H1 (cell line): ENCODE results near the gene CGNL1. TPM values are rescaled to one million over a fixed set of nuclear protein-coding genes. Genes with fewer than 3 reads are reported as not detected.

Source experiments
- CTCF ChIA-PET: fragments of 300-600 bp; sonication (Branson Sonifier 250); formaldehyde crosslinking; loops from one replicate; lab custom pipeline; 2021; ENCODE audit not compliant: partially characterized antibody; lab: Charles Lee
- POLR2A ChIA-PET: fragments of 300-600 bp; sonication (Branson Sonifier 250); formaldehyde crosslinking; loops from one replicate; lab custom pipeline; 2021; ENCODE audit warnings: inconsistent platforms; ENCODE audit not compliant: partially characterized antibody; lab: Charles Lee
- DNase-seq, 2 experiments: peaks; one replicate each; pipeline versions ENCODE4 v3.0.0 to v3.0.0-alpha.2; 2010 to 2022; ENCODE audit warnings: low spot score in 2 of 2, low read depth in 1 of 2, mixed read lengths in 1 of 2
- FAIRE-seq: peaks from 2 replicates; lab custom pipeline; 2011; peaks lifted over from hg19 to GRCh38; lab: Jason Lieb, UNC
- H2AFZ ChIP-seq: 2 replicates; pipeline ENCODE4 v1.8.1; 2012; ENCODE audit warnings: low read length, inconsistent platforms
- H2AK5ac ChIP-seq: 2 replicates; pipeline ENCODE4 v1.6.1; 2013; ENCODE audit warnings: low read depth, low read length
- H2BK120ac ChIP-seq: replicated peaks from 2 replicates; pipeline ENCODE3; 2013; ENCODE audit warnings: low read depth, low read length, inconsistent platforms
- H2BK12ac ChIP-seq: 2 replicates; pipeline ENCODE4 v1.6.1; 2013; ENCODE audit warnings: low read depth, low read length
- H2BK15ac ChIP-seq: 2 replicates; pipeline ENCODE4 v1.6.1; 2013; ENCODE audit warnings: low read length
- H2BK20ac ChIP-seq: 2 replicates; pipeline ENCODE4 v1.6.1; 2013; ENCODE audit warnings: low read length
- H2BK5ac ChIP-seq: 2 replicates; pipeline ENCODE4 v1.6.1; 2013; ENCODE audit warnings: low read depth, low read length
- H3K14ac ChIP-seq: 2 replicates; pipeline ENCODE4 v1.6.1; 2013; ENCODE audit warnings: inconsistent platforms; ENCODE audit not compliant: insufficient read length
- H3K18ac ChIP-seq: 2 replicates; pipeline ENCODE4 v1.6.1; 2013; ENCODE audit warnings: low read length; ENCODE audit errors: extremely low read depth
- H3K23ac ChIP-seq: 2 replicates; pipeline ENCODE4 v1.6.1; 2013; ENCODE audit warnings: inconsistent platforms; ENCODE audit not compliant: insufficient read length
- H3K23me2 ChIP-seq: 2 replicates; pipeline ENCODE4 v1.6.1; 2013; ENCODE audit warnings: low read depth, low read length
- H3K27ac ChIP-seq: 2 replicates; pipeline ENCODE4 v1.6.1; 2011; ENCODE audit warnings: low read depth, low read length, inconsistent platforms
- H3K27me3 ChIP-seq, 4 experiments: replicated peaks in 1 of 4; 1 replicate in 1 of 4; 2 replicates in 3 of 4; pipeline versions ENCODE4 v1.6.1 to v1.8.1; 2011 to 2013; ENCODE audit warnings: low read length in 3 of 4, mild to moderate bottlenecking in 3 of 4, inconsistent platforms in 2 of 4, mixed read lengths in 2 of 4, moderate library complexity in 1 of 4; ENCODE audit not compliant: control insufficient read depth in 3 of 4, insufficient read depth in 3 of 4; ENCODE audit errors: extremely low read depth in 1 of 4
- H3K36me3 ChIP-seq, 4 experiments: 2 replicates each; pipeline versions ENCODE4 v1.6.1 to v1.8.1; 2011 to 2013; ENCODE audit warnings: mild to moderate bottlenecking in 4 of 4, low read length in 3 of 4, moderate library complexity in 2 of 4, control low read depth in 1 of 4, inconsistent platforms in 1 of 4; ENCODE audit not compliant: insufficient read depth in 4 of 4, control insufficient read depth in 2 of 4
- H3K4ac ChIP-seq: replicated peaks from 2 replicates; pipeline ENCODE3; 2013; ENCODE audit warnings: low read length, low read depth, mixed read lengths, inconsistent platforms; ENCODE audit not compliant: insufficient read length
- H3K4me1 ChIP-seq, 4 experiments: replicated peaks in 1 of 4; 1 replicate in 1 of 4; 2 replicates in 3 of 4; pipeline versions ENCODE4 v1.6.1 to v1.8.1; 2011 to 2013; ENCODE audit warnings: low read length in 3 of 4, inconsistent platforms in 2 of 4, mixed read lengths in 1 of 4; ENCODE audit not compliant: insufficient read depth in 4 of 4, control insufficient read depth in 3 of 4
- H3K4me2 ChIP-seq, 2 experiments: 2 replicates each; pipeline versions ENCODE4 v1.6.1 to v1.8.1; 2011 to 2013; ENCODE audit warnings: low read depth in 2 of 2, low read length in 2 of 2, control low read depth in 1 of 2, inconsistent platforms in 1 of 2, mild to moderate bottlenecking in 1 of 2; ENCODE audit not compliant: insufficient read depth in 1 of 2
- H3K4me3 ChIP-seq, 4 experiments: fragments of 200-600, 300-600 bp in 1 of 4; sonication (generic), shearing (Covaris generic), sonication (Bioruptor Twin) in 1 of 4; 2 replicates each; pipeline versions ENCODE4 v1.5.1 to v1.8.1; 2011 to 2016; ENCODE audit warnings: low read length in 4 of 4, low read depth in 3 of 4, control low read depth in 2 of 4, inconsistent platforms in 2 of 4, mild to moderate bottlenecking in 2 of 4, mixed read lengths in 1 of 4, moderate library complexity in 1 of 4; ENCODE audit not compliant: insufficient read depth in 2 of 4; ENCODE audit errors: extremely low read depth in 1 of 4
- H3K56ac ChIP-seq: replicated peaks from 2 replicates; pipeline ENCODE3; 2013; ENCODE audit warnings: low read depth, mild to moderate bottlenecking, mixed read lengths, low read length, inconsistent platforms; ENCODE audit not compliant: insufficient read length
- H3K79me1 ChIP-seq: 2 replicates; pipeline ENCODE4 v1.6.1; 2013; ENCODE audit warnings: low read depth, low read length, control low read depth
- H3K79me2 ChIP-seq, 2 experiments: 2 replicates each; pipeline versions ENCODE4 v1.6.1 to v1.8.1; 2012 to 2013; ENCODE audit warnings: low read length in 2 of 2, mild to moderate bottlenecking in 2 of 2, inconsistent platforms in 1 of 2; ENCODE audit not compliant: insufficient read depth in 2 of 2, control insufficient read depth in 1 of 2
- H3K9ac ChIP-seq, 4 experiments: replicated peaks in 1 of 4; 1 replicate in 1 of 4; 2 replicates in 3 of 4; pipeline versions ENCODE4 v1.6.1 to v1.8.1; 2011 to 2013; ENCODE audit warnings: low read depth in 3 of 4, low read length in 3 of 4, control low read depth in 2 of 4, mild to moderate bottlenecking in 2 of 4, moderate library complexity in 2 of 4, inconsistent platforms in 1 of 4; ENCODE audit errors: extremely low read depth in 1 of 4
- H3K9me3 ChIP-seq, 2 experiments: 2 replicates each; pipeline versions ENCODE4 v1.6.1 to v1.8.1; 2012 to 2013; ENCODE audit warnings: mild to moderate bottlenecking in 2 of 2, moderate library complexity in 2 of 2, control low read depth in 1 of 2, inconsistent platforms in 1 of 2, low read depth in 1 of 2, low read length in 1 of 2, mixed read lengths in 1 of 2; ENCODE audit not compliant: insufficient read depth in 2 of 2
- H4K20me1 ChIP-seq, 2 experiments: replicated peaks in 1 of 2; 2 replicates each; pipeline versions ENCODE3 to v1.8.1; 2011 to 2013; ENCODE audit warnings: inconsistent platforms in 2 of 2, low read length in 2 of 2, mild to moderate bottlenecking in 1 of 2; ENCODE audit not compliant: insufficient read depth in 2 of 2, control insufficient read depth in 1 of 2
- H4K5ac ChIP-seq: 2 replicates; pipeline ENCODE4 v1.6.1; 2013; ENCODE audit warnings: low read length, low read depth, mixed read lengths, inconsistent platforms; ENCODE audit not compliant: insufficient read length
- H4K8ac ChIP-seq: 2 replicates; pipeline ENCODE4 v1.8.0; 2013; ENCODE audit warnings: mild to moderate bottlenecking, moderate library complexity, low read length, inconsistent platforms; ENCODE audit not compliant: insufficient read depth; ENCODE audit errors: extremely low read depth
- H4K91ac ChIP-seq: replicated peaks from 2 replicates; pipeline ENCODE3; 2013; ENCODE audit warnings: low read length, mixed read lengths, inconsistent platforms; ENCODE audit not compliant: insufficient read length
- ATF3 ChIP-seq: IDR thresholded peaks from 2 replicates; pipeline ENCODE4 v1.6.1; 2011; ENCODE audit warnings: low read depth, mild to moderate bottlenecking, low read length; ENCODE audit not compliant: insufficient read depth
- CREB1 ChIP-seq: IDR thresholded peaks from 2 replicates; pipeline ENCODE4 v1.6.1; 2012; ENCODE audit warnings: inconsistent platforms
- CTCF ChIP-seq, 3 experiments: IDR thresholded peaks; 1 replicate in 2 of 3; 2 replicates in 1 of 3; pipeline versions ENCODE4 v1.5.1 to v1.6.1; 2011; ENCODE audit warnings: low read length in 3 of 3, mild to moderate bottlenecking in 3 of 3, inconsistent platforms in 2 of 3, low read depth in 1 of 3, moderate library complexity in 1 of 3; ENCODE audit not compliant: insufficient read depth in 1 of 3; ENCODE audit errors: control extremely low read depth in 1 of 3
- GABPA ChIP-seq: IDR thresholded peaks from 2 replicates; pipeline ENCODE4 v1.6.1; 2011; ENCODE audit warnings: mild to moderate bottlenecking, low read length, moderate library complexity, borderline replicate concordance; ENCODE audit not compliant: insufficient read depth
- MAFK ChIP-seq: IDR thresholded peaks from 2 replicates; pipeline ENCODE4 v1.6.1; 2012; ENCODE audit warnings: low read depth, mild to moderate bottlenecking, improper control_type of control experiment, low read length
- POU5F1 ChIP-seq: IDR thresholded peaks from 2 replicates; pipeline ENCODE4 v1.6.1; 2011; ENCODE audit warnings: low read depth, mild to moderate bottlenecking, low read length, moderate library complexity
- RAD21 ChIP-seq, 2 experiments: IDR thresholded peaks in 1 of 2; conservative IDR thresholded peaks in 1 of 2; 2 replicates each; pipeline ENCODE4 v1.6.1; 2011; ENCODE audit warnings: low read depth in 2 of 2, low read length in 2 of 2, improper control_type of control experiment in 1 of 2, inconsistent platforms in 1 of 2, mild to moderate bottlenecking in 1 of 2, moderate library complexity in 1 of 2
- SUZ12 ChIP-seq: fragments of 200-600 bp; sonication (generic); IDR thresholded peaks from 2 replicates; pipeline ENCODE4 v1.6.1; 2012; ENCODE audit warnings: mild to moderate bottlenecking, inconsistent platforms, low read length, moderate library complexity, mixed read lengths
- TAF7 ChIP-seq: optimal IDR thresholded peaks from 2 replicates; pipeline ENCODE3; 2011; ENCODE audit warnings: low read depth, mild to moderate bottlenecking, inconsistent platforms, low read length, moderate library complexity, borderline replicate concordance
- WGBS, 2 experiments: shearing (Covaris generic) in 1 of 2; methylation state at CpG; one replicate each; pipeline versions ENCODE4 v1.1.6 to v1.1.7; 2013 to 2015; ENCODE audit warnings: low lambda C conversion rate in 2 of 2, mixed read lengths in 2 of 2, inconsistent platforms in 1 of 2, low coverage in 1 of 2, missing lambda C conversion rate in 1 of 2; ENCODE audit not compliant: insufficient replicate concordance in 2 of 2, insufficient coverage in 1 of 2, insufficient read length in 1 of 2; ENCODE audit errors: extremely low coverage in 1 of 2, missing lambda C conversion rate in 1 of 2; 5-methylcytosine and 5-hydroxymethylcytosine counted together
- polyA plus RNA-seq, 7 experiments: library from polyadenylated mRNA; depleted of rRNA in 3 of 7; stranded (reverse) in 5 of 7; unstranded in 2 of 7; fragments of >200 nt in 5 of 7; fragments of 200-250 nt in 2 of 7; gene quantifications; 1 replicate in 5 of 7; 2 replicates in 1 of 7; 4 replicates in 1 of 7; pipeline versions ENCODE4 v1.2.1 to v1.2.3, GENCODE V29; 2011 to 2013; ENCODE audit warnings: missing spikeins in 2 of 7, mixed read lengths in 2 of 7
- total RNA-seq: library from RNA; stranded (reverse); fragmentation: NEBNext Ultra II Directional; extraction: Animal tissue kit (Norgen Biotek cat#: 25700); gene quantifications from 2 replicates; pipeline ENCODE4 v1.2.1, GENCODE V29; 2021

The CGNL1 gene
- total and polyA plus RNA-seq, 2 of the 8 experiments (the other 6 are each of a cell fraction or from before 2014, with no cell fraction given): 21.8 to 75.6 TPM

- H2AK5ac ChIP-seq: no peak overlapping the region
- no peak overlapping the region for H3K4me2 ChIP-seq
- peaks cover 0 to 4% (median under 1%) of the 10 kb centered on the region in 4 experiments; a peak in 1 of 7 replicates for H3K4me1 ChIP-seq
- no peak overlapping the region for H4K91ac ChIP-seq
- no peak overlapping the region for H3K18ac ChIP-seq
- H3K27ac ChIP-seq: no peak overlapping the region
- H4K5ac ChIP-seq: no peak overlapping the region
- H2BK15ac ChIP-seq: no peak overlapping the region
- H3K4me3 ChIP-seq: no peak overlapping the region
- DNase-seq: no peak
- no peak overlapping the region for H2BK120ac ChIP-seq
- H3K56ac ChIP-seq: no peak overlapping the region
- TF ChIP-seq CTCF (IDR thresholded peaks at IDR 0.05; ENCODE audit: control extremely low read depth in 1 of 3, insufficient read depth in 1 of 3, low read depth in 1 of 3, low read length in 3 of 3): peak in 2 of 3 experiments; percentile 13 to 18; a peak in 1 of 4 replicates
- no peak for TF ChIP-seq MAFK
- no peak for TF ChIP-seq CREB1
- TF ChIP-seq SUZ12: no peak
- no peak for TF ChIP-seq POU5F1
- no peak for TF ChIP-seq GABPA
- no peak for TF ChIP-seq ATF3
- no peak for TF ChIP-seq TAF7
- TF ChIP-seq RAD21 (IDR thresholded peaks at IDR 0.05 in 1 of 2, conservative IDR thresholded peaks at IDR 0.05 in 1 of 2; ENCODE audit: low read depth in 2 of 2, low read length in 2 of 2): peak; percentile 8 to 20; a peak in 2 of 4 replicates
- TF ChIP-seq, all 59 proteins: peak for 2
- Histone ChIP-seq H3K23ac (no peak overlapping the region), H3K9me3 (no peaks in the 10 kb centered on the region), H3K79me2 (no peaks in the 10 kb centered on the region), H2BK12ac (no peak overlapping the region), H2AFZ (no peak overlapping the region), H3K23me2 (no peaks in the 10 kb centered on the region), H3K27me3 (no peaks in the 10 kb centered on the region), H2BK5ac (no peak overlapping the region), H3K14ac (no peak overlapping the region), H3K4ac (no peak overlapping the region), H3K9ac (no peak overlapping the region), H3K79me1 (no peaks in the 10 kb centered on the region), H4K8ac (no peak overlapping the region), H2BK20ac (no peak overlapping the region), H4K20me1 (no peaks in the 10 kb centered on the region), H3K36me3 (no peaks in the 10 kb centered on the region)
- POLR2A ChIA-PET: interaction anchor here (1.0 kb wide), 1 partner anchor 50 kb away, joined by 3 read pairs; no protein-coding TSS in a partner anchor
- FAIRE-seq: no peak
- CTCF ChIA-PET: interaction anchor here (0.6 to 14.4 kb wide), 13 partner anchors 8 to 306 kb away, joined by 3 to 302 read pairs (median 5); no protein-coding TSS in a partner anchor
- WGBS, 2 experiments: 87% methylated on average over 15 of the region's 15 CpGs; no CpG with 5 or more reads in 1 of the 2 experiments
These were observed 38.4 kb upstream of the CGNL1 start for GRCh38 chr15:57337868-57338411.
